Esophagus mucosa (tissue), 1 donor: ENCODE measurements around the gene WDR74. TPM values are rescaled to one million over a fixed set of nuclear protein-coding genes. Genes with fewer than 3 reads are reported as not detected.

ENCODE experiments used
- ATAC-seq: fragments of 200-7000 bp; cut with Tn5 transposase; one replicate; pipeline ENCODE4 v1.9.1; 2020
- total RNA-seq: library from RNA; stranded (reverse); gene quantifications from one replicate; pipeline ENCODE4 v1.2.4, GENCODE V29; 2023
- donor health status: DM: yes; HTN: yes; CAD: no.

The WDR74 gene
- total RNA-seq, 1 donor from 2014 or later = 41.0 TPM

DNA sequence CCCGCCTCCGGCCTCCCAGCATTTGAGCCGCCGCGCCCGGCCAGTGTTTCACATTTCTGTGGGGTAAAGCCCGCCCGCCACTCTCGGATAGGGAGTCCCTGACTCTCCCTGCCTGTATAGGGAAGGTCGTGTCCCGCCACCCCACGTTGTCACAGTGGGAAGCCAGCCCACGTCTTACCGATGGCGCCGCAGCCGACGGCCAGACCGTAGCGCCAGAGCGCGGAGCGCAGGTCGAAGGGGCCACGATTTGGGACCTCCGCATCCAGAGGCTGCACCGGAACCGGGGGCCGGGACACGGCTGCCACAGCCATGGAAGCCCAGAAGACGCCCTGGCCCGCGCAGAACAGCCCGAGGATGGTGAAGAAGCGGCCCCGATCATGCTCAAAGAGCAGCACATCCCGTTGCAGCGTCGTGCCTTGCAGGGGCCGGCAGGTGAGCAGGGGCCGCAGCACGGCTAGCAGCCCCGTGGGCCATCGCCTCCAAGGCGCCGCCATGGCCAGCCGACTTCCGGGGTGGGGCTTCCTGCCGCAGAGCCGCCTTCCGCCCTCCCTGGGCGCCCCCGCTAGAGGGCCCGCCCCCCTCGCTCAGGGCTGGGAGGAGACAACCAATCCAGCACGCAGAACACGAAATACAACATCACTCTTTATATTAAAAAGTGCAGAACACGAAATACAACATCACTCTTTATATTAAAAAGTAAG lies 47.7 kb downstream of the WDR74 start, which contains the start of gene TMEM223:
TSS of gene TMEM223 (minus strand) at position 506 of the 701 bp plus-strand sequence. CDS start at position 494, 12 bp downstream.
- peak; percentile 79 for ATAC-seq

GRCh38 chr11:62789576-62789975 lies 49.8 kb downstream of the WDR74 start:
- no peak for ATAC-seq

DNA sequence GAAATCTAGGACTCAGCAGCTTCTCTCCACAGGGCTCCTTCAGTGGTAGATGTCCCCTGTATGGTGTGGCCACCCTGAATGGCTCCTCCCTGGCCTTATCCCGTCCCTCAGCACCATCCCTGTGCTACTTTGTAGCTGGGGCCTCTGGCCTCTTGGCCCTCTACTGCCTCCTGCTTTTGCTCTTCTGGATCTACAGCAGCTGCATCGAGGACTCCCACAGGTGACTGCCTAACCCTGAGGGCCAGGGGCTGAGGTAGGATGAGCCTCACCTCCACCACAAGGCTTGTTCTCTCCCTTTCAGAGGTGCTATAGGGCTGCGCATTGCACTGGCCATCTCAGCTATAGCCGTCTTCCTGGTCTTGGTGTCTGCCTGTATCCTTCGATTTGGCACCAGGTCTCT lies 50.4 kb downstream of the WDR74 start:
- no peak for ATAC-seq

DNA sequence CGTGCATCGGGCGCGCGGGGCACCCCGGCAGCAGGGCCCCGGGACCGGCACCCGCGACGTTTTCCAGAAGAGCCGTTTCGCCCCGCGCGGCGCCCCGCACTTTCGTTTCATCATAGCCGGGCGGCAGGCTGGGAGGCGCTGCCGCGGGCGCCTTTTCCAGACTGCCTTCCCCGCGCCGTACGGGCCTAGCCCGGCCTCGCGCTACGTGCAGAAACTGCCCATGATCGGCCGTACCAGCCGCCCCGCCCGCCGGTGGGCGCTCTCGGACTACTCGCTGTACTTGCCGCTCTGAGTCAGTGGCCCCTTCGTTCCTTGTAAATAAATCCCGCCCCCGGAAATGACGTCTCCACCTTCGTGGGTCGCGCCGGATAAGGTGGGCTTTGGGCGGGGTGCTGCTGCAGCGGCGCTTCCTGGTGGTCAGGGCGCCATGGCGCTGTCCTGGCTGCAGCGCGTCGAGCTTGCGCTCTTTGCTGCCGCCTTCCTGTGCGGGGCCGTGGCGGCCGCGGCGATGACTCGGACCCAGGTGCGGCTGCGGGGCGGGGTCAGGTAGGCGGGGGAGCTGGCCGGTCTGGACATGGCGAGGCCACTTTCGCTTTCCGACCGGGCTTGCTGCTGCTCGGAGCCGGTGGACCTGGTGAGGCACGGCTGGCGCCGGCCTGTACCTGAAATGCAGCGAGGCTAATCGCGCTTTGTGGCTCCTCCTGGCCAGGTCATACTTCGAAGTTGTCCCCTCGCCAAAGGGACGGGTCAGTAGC lies 52.2 kb downstream of the WDR74 start, which contains the start of gene TMEM179B:
TSS of gene TMEM179B (plus strand) at position 398 of the 755 bp plus-strand sequence. CDS start at position 428, 30 bp downstream.
- ATAC-seq = peak; percentile 85

- peak; percentile 70 for ATAC-seq
Observed at GRCh38 chr11:62786318-62787004, 52.9 kb downstream of the WDR74 start.

Other genes starting within 250 kb of the WDR74 start
- gene TUT1, start 248.1 kb downstream of the WDR74 start, total RNA-seq = 9.3 TPM
- gene MTA2, start 237.7 kb downstream of the WDR74 start, total RNA-seq = 88.4 TPM
- gene EML3, start 226.8 kb downstream of the WDR74 start, total RNA-seq = 64.9 TPM
- gene ROM1, start 226.3 kb downstream of the WDR74 start, total RNA-seq = 4.9 TPM
- 11.3 TPM for gene B3GAT3, start 217.6 kb downstream of the WDR74 start, total RNA-seq
- 175 TPM for gene GANAB, start 193.0 kb downstream of the WDR74 start, total RNA-seq
- gene INTS5, start 186.3 kb downstream of the WDR74 start, total RNA-seq = 14.1 TPM
- 48.7 TPM for gene C11orf98, start 174.4 kb downstream of the WDR74 start, total RNA-seq
- gene CSKMT, start 174.3 kb downstream of the WDR74 start, total RNA-seq = 20.2 TPM
- gene UQCC3, start 167.9 kb downstream of the WDR74 start, total RNA-seq = 8.8 TPM
- gene LBHD1, start 167.3 kb downstream of the WDR74 start, total RNA-seq = 4.7 TPM
- gene UBXN1, start 160.5 kb downstream of the WDR74 start, total RNA-seq = 65.6 TPM
- 1.1 TPM for gene LRRN4CL, start 150.1 kb downstream of the WDR74 start, total RNA-seq
- 42.4 TPM for gene BSCL2, start 132.2 kb downstream of the WDR74 start, total RNA-seq
- gene GNG3, start 131.9 kb downstream of the WDR74 start, total RNA-seq = not detected
- 29.5 TPM for gene HNRNPUL2, start 112.1 kb downstream of the WDR74 start, total RNA-seq
- gene TTC9C, start 111.1 kb downstream of the WDR74 start, total RNA-seq = 13.5 TPM
- gene ZBTB3, start 85.4 kb downstream of the WDR74 start, total RNA-seq = 8.0 TPM
- gene POLR2G, start 78.0 kb downstream of the WDR74 start, total RNA-seq = 75.5 TPM
- 10.3 TPM for gene TAF6L, start 68.2 kb downstream of the WDR74 start, total RNA-seq
- gene TMEM179B, start 52.2 kb downstream of the WDR74 start, total RNA-seq = 30.2 TPM
- gene TMEM223, start 47.6 kb downstream of the WDR74 start, total RNA-seq = 10.0 TPM
- 39.1 TPM for gene NXF1, start 34.1 kb downstream of the WDR74 start, total RNA-seq
- gene STX5, start 7.5 kb downstream of the WDR74 start, total RNA-seq = 25.1 TPM
- gene TEX54, start 6.7 kb downstream of the WDR74 start, total RNA-seq = not detected
- 233 TPM for gene SLC3A2, start 41.3 kb upstream of the WDR74 start, total RNA-seq
- not detected for gene CHRM1, start 81.8 kb upstream of the WDR74 start, total RNA-seq
- not detected for gene SLC22A6, start 145.4 kb upstream of the WDR74 start, total RNA-seq
- gene SLC22A8, start 176.3 kb upstream of the WDR74 start, total RNA-seq = not detected